K562 (cell line): ENCODE measurements around the gene SULT2B1. TPM values are rescaled to one million over a fixed set of nuclear protein-coding genes. Genes with fewer than 3 reads are reported as not detected.
A peak's percentile ranks its signal among the peaks of the same experiment; 100 is the strongest.

Experiments used
- CBX8 ChIP-seq: fragments of 200-600 bp; sonication (generic); IDR thresholded peaks from 2 replicates; pipeline ENCODE4 v1.6.1; 2012; ENCODE audit warnings: borderline replicate concordance, mixed run types, low read depth, mild to moderate bottlenecking, moderate library complexity, mixed read lengths, low read length, control low read depth, inconsistent platforms; ENCODE audit not compliant: poor library complexity, severe bottlenecking; ENCODE audit errors: extremely low read depth
- L3MBTL2 ChIP-seq: fragments of 450-650 bp; IDR thresholded peaks from 2 replicates; pipeline ENCODE4 v1.6.1; 2016; ENCODE audit warnings: mild to moderate bottlenecking, moderate library complexity
- NFE2L1 ChIP-seq: fragments of 450-650 bp; IDR thresholded peaks from 2 replicates; pipeline ENCODE4 v1.6.1; 2016; ENCODE audit warnings: missing genetic modification characterization, low read depth, mild to moderate bottlenecking, missing compliant biosample characterization, moderate library complexity, borderline replicate concordance
- RBBP5 ChIP-seq: fragments of 200-600 bp; sonication (generic); IDR thresholded peaks from 2 replicates; pipeline ENCODE4 v1.6.1; 2012; ENCODE audit warnings: borderline replicate concordance, mild to moderate bottlenecking, low read length, control low read depth, inconsistent platforms; ENCODE audit not compliant: insufficient read depth, poor library complexity, severe bottlenecking
- SIX5 ChIP-seq, 2 experiments: IDR thresholded peaks; 2 replicates each; pipeline ENCODE4 v1.6.1; 2011; ENCODE audit warnings: low read length in 2 of 2, borderline replicate concordance in 1 of 2, low read depth in 1 of 2, mild to moderate bottlenecking in 1 of 2, moderate library complexity in 1 of 2; ENCODE audit not compliant: insufficient read depth in 1 of 2
- U2AF2 ChIP-seq: fragments of 200-400 bp; formaldehyde crosslinking; optimal IDR thresholded peaks from 2 replicates; pipeline ENCODE3; 2017; ENCODE audit warnings: low read depth, mild to moderate bottlenecking, low read length
- ZNF589 ChIP-seq: fragments of 200-800 bp; sonication (Bioruptor generic); IDR thresholded peaks from 2 replicates; pipeline ENCODE4 v1.6.1; 2016; ENCODE audit warnings: low read depth, missing genetic modification characterization, missing compliant biosample characterization
- polyA plus RNA-seq, 8 experiments: library from polyadenylated mRNA; depleted of rRNA in 4 of 8; stranded (reverse) in 5 of 8; unstranded in 3 of 8; fragments of >200 nt; fragmentation: Nextera tagmentation in 2 of 8; fragmentation: Illumina TruSeq in 1 of 8; extraction: Ambion mirVana in 2 of 8; extraction: Trizol in 1 of 8; gene quantifications; 2 replicates each; pipeline versions ENCODE4 v1.2.1 to v1.2.3, GENCODE V29; 2011 to 2014; ENCODE audit warnings: inconsistent platforms in 1 of 8, missing spikeins in 1 of 8
- total RNA-seq, 7 experiments: library from RNA; depleted of rRNA in 6 of 7; stranded (reverse); fragments of >200 nt in 6 of 7; fragmentation: Illumina TruSeq in 2 of 7; extraction: Trizol in 2 of 7; gene quantifications; 2 replicates each; pipeline versions ENCODE4 v1.2.1 to v1.2.3, GENCODE V29; 2011 to 2021; ENCODE audit warnings: low replicate concordance in 1 of 7
- TF ChIP-seq, protein P1 (sequence below), 2 experiments: fragments of 450-650 bp; conservative IDR thresholded peaks; 2 replicates each; pipeline ENCODE4 v1.6.1; 2017; ENCODE audit warnings: mild to moderate bottlenecking in 2 of 2, moderate library complexity in 2 of 2
- TF ChIP-seq, protein P2 (sequence below), 2 experiments: fragments of 200-800 bp in 1 of 2; sonication (Bioruptor generic) in 1 of 2; sonication (generic) in 1 of 2; formaldehyde crosslinking in 1 of 2; IDR thresholded peaks in 1 of 2; conservative IDR thresholded peaks in 1 of 2; 2 replicates each; pipeline versions ENCODE4 v1.5.0 to v1.6.1; 2016 to 2020; ENCODE audit warnings: missing compliant biosample characterization in 1 of 2, missing genetic modification characterization in 1 of 2, missing genetic modification reagents in 1 of 2
- TF ChIP-seq, protein P3 (sequence below), 2 experiments: IDR thresholded peaks; 2 replicates each; pipeline ENCODE4 v1.6.1; 2012; ENCODE audit warnings: improper control_type of control experiment in 2 of 2, low read depth in 2 of 2, low read length in 2 of 2, borderline replicate concordance in 1 of 2
- TF ChIP-seq, protein P4 (sequence below), 2 experiments: fragments of 450-650 bp; IDR thresholded peaks; 2 replicates each; pipeline ENCODE4 v1.6.1; 2018; ENCODE audit warnings: mild to moderate bottlenecking in 2 of 2, low read depth in 1 of 2; ENCODE audit not compliant: partially characterized antibody in 2 of 2
- TF ChIP-seq, protein P5 (sequence below): sonication (generic); IDR thresholded peaks from 2 replicates; pipeline ENCODE4 v1.6.1; 2016

The SULT2B1 gene
- total and polyA plus RNA-seq, 9 of the 15 experiments (the other 6 are each of a cell fraction or from before 2014, with no cell fraction given) = 0.09 to 0.62 (median 0.22) TPM; not detected in 2

DNA sequence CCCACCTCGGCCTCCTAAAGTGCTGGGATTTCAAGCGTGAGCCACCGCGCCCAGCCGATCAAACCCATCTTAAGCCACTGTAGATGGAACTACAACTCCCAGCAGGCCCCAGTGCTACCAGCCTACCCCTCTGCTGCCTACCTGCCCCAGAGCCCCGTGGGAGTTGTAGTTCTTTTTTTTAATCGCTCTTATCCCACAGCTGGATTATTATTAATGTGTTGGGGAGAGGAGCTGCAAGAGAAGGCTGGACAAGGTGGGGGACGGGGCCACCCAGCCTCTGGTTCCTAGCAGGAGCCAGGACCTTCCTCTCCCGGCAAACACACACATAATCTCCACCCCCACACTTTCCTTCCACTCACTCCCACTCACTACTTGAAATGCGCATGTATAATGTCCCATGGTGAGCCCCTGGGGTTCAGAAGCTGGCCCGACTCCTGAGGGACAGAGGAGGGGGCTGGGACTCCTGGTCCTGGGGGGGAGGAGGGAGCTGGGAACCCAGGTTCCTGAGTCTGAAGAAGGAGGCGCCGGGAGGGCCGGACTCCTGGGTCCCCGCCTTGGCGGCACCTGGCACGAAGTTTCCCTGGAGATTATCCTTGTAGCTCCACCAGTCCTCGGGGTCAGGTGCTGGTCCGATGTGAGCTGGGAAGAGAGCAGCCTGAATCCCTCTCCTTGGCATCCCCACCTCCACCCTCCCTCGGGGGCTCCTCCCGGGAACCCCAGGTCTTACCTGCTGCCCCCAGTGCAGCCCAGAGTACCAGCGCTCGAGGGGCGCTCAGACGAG lies 93.1 kb downstream of the SULT2B1 start (continued):
- TF ChIP-seq, protein P1, sequence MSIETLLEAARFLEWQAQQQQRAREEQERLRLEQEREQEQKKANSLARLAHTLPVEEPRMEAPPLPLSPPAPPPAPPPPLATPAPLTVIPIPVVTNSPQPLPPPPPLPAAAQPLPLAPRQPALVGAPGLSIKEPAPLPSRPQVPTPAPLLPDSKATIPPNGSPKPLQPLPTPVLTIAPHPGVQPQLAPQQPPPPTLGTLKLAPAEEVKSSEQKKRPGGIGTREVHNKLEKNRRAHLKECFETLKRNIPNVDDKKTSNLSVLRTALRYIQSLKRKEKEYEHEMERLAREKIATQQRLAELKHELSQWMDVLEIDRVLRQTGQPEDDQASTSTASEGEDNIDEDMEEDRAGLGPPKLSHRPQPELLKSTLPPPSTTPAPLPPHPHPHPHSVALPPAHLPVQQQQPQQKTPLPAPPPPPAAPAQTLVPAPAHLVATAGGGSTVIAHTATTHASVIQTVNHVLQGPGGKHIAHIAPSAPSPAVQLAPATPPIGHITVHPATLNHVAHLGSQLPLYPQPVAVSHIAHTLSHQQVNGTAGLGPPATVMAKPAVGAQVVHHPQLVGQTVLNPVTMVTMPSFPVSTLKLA (conservative IDR thresholded peaks at IDR 0.05) = peak in 1 of 2 experiments; percentile 36; a peak in 2 of 4 replicates
- TF ChIP-seq, protein P2, sequence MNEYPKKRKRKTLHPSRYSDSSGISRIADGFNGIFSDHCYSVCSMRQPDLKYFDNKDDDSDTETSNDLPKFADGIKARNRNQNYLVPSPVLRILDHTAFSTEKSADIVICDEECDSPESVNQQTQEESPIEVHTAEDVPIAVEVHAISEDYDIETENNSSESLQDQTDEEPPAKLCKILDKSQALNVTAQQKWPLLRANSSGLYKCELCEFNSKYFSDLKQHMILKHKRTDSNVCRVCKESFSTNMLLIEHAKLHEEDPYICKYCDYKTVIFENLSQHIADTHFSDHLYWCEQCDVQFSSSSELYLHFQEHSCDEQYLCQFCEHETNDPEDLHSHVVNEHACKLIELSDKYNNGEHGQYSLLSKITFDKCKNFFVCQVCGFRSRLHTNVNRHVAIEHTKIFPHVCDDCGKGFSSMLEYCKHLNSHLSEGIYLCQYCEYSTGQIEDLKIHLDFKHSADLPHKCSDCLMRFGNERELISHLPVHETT (CRISPR knock-in tag; conservative IDR thresholded peaks at IDR 0.05 in 1 of 2, IDR thresholded peaks at IDR 0.05 in 1 of 2) = peak in 1 of 2 experiments; percentile 75; a peak in 1 of 4 replicates
- peak; percentile 74 for TF ChIP-seq L3MBTL2
- TF ChIP-seq, protein P3, sequence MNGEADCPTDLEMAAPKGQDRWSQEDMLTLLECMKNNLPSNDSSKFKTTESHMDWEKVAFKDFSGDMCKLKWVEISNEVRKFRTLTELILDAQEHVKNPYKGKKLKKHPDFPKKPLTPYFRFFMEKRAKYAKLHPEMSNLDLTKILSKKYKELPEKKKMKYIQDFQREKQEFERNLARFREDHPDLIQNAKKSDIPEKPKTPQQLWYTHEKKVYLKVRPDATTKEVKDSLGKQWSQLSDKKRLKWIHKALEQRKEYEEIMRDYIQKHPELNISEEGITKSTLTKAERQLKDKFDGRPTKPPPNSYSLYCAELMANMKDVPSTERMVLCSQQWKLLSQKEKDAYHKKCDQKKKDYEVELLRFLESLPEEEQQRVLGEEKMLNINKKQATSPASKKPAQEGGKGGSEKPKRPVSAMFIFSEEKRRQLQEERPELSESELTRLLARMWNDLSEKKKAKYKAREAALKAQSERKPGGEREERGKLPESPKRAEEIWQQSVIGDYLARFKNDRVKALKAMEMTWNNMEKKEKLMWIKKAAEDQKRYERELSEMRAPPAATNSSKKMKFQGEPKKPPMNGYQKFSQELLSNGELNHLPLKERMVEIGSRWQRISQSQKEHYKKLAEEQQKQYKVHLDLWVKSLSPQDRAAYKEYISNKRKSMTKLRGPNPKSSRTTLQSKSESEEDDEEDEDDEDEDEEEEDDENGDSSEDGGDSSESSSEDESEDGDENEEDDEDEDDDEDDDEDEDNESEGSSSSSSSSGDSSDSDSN (IDR thresholded peaks at IDR 0.05; ENCODE audit: borderline replicate concordance in 1 of 2, low read depth in 2 of 2, low read length in 2 of 2) = no peak
- TF ChIP-seq, protein P4, sequence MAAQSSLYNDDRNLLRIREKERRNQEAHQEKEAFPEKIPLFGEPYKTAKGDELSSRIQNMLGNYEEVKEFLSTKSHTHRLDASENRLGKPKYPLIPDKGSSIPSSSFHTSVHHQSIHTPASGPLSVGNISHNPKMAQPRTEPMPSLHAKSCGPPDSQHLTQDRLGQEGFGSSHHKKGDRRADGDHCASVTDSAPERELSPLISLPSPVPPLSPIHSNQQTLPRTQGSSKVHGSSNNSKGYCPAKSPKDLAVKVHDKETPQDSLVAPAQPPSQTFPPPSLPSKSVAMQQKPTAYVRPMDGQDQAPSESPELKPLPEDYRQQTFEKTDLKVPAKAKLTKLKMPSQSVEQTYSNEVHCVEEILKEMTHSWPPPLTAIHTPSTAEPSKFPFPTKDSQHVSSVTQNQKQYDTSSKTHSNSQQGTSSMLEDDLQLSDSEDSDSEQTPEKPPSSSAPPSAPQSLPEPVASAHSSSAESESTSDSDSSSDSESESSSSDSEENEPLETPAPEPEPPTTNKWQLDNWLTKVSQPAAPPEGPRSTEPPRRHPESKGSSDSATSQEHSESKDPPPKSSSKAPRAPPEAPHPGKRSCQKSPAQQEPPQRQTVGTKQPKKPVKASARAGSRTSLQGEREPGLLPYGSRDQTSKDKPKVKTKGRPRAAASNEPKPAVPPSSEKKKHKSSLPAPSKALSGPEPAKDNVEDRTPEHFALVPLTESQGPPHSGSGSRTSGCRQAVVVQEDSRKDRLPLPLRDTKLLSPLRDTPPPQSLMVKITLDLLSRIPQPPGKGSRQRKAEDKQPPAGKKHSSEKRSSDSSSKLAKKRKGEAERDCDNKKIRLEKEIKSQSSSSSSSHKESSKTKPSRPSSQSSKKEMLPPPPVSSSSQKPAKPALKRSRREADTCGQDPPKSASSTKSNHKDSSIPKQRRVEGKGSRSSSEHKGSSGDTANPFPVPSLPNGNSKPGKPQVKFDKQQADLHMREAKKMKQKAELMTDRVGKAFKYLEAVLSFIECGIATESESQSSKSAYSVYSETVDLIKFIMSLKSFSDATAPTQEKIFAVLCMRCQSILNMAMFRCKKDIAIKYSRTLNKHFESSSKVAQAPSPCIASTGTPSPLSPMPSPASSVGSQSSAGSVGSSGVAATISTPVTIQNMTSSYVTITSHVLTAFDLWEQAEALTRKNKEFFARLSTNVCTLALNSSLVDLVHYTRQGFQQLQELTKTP (IDR thresholded peaks at IDR 0.05; ENCODE audit: low read depth in 1 of 2, partially characterized antibody in 2 of 2) = peak; percentile 85 to 100
- TF ChIP-seq SIX5 (IDR thresholded peaks at IDR 0.05; ENCODE audit: borderline replicate concordance in 1 of 2, insufficient read depth in 1 of 2, low read depth in 1 of 2, low read length in 2 of 2) = peak; percentile 97 to 99
- no peak for TF ChIP-seq CBX8
- no peak for TF ChIP-seq U2AF2
- TF ChIP-seq, protein P5, sequence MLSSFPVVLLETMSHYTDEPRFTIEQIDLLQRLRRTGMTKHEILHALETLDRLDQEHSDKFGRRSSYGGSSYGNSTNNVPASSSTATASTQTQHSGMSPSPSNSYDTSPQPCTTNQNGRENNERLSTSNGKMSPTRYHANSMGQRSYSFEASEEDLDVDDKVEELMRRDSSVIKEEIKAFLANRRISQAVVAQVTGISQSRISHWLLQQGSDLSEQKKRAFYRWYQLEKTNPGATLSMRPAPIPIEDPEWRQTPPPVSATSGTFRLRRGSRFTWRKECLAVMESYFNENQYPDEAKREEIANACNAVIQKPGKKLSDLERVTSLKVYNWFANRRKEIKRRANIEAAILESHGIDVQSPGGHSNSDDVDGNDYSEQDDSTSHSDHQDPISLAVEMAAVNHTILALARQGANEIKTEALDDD = no peak
- no peak for TF ChIP-seq NFE2L1
- TF ChIP-seq ZNF589 (CRISPR knock-in tag) = 0 out of 2 replicates have a peak, but pooled peaks have one; percentile 46
- TF ChIP-seq RBBP5 = peak; percentile 5
